HG03175 (cell line): ENCODE results near the gene RFFL.
"Not testable (repeated sequence)": the region's sequence is repeated elsewhere in the genome, so short reads cannot be mapped to it uniquely, and the experiment has no call there.

Source experiments
- ATAC-seq: cut with Tn5 transposase; IDR thresholded peaks from one replicate; pipeline ENCODE4 v1.9.1; 2021; ENCODE audit warnings: mild to moderate bottlenecking, moderate library complexity; ENCODE audit not compliant: unreplicated experiment

RFFL gene

DNA sequence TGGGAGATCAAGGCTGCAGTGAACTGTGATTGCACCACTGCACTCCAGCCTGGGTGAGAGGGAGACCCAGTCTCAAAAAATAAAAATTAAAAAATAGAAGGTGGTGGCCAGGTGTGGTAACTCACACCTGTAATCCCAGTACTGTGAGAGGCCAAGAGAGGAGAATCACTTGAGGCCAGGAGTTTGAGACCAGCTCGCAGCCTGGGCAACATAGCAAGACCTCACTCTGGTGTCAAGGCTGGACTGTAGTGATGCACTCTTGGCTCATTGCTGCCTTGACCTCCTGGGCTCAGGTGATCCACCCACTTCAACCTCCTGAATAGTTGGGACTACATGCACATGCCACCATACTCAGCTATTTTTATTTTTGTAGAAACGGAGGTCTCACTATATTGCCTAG is 13.3 kb downstream of the RFFL start:
- no peak for ATAC-seq

DNA sequence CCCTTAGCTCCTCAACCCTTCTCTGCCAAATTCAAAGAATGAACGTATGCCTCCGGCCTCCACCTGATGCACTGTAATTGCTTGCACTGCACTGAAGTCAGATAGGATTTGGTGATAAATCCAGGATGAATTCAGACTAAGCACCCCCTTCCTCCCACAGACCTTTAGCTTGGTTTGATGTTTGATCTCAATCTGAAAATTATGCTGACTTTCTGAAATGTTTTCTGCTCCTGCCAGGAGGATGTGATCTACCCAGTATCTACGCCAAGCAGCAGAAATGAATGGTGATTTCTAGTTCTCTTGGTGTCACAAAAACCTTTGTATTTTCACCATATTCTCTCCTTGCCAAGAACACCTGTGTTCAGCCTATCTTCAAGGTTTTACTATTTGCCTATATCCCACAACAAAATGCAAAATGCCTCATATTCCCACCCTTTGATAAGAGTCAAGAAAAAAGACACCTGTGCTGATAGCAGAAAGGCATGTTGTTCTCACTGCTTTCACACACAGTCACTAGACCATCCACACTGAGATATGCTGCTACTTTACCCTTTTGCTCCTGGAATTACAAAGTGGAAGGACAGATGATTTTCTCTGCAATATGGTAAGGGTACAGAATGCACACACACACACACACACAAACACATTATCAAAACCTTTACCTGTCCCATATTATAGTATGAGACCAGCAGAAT is 14.7 kb downstream of the RFFL start:
- no peak for ATAC-seq

- ATAC-seq: peak; percentile 66
These were observed 16.7 kb downstream of the RFFL start for GRCh38 chr17:35046740-35047283.

- ATAC-seq: no peak
These were observed 17.3 kb downstream of the RFFL start for GRCh38 chr17:35046245-35046644.

- peak; percentile 38 for ATAC-seq
These were observed 18.0 kb downstream of the RFFL start for GRCh38 chr17:35045458-35045979.

DNA sequence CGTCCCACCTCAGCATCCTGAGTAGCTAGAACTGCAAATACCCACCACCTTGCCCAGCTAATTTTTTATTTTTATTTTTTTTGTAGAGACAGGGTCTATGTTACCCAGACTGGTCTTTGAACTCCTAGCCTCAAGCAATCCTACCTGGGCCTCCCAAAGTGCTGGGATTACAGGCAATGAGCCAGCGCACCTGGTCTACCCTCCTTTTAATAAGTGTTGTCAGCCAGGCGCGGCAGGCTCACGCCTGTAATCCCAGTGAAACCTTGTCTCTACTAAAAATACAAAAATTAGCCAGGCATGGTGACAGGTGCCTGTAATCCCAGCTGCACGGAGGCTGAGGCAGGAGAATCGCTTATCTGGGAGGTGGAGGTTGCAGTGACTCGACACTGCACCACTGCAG is 19.3 kb downstream of the RFFL start:
- ATAC-seq: no peak

GRCh38 chr17:35041390-35041789 is 22.1 kb downstream of the RFFL start:
- ATAC-seq: peak; percentile 81

- no peak for ATAC-seq
These were observed 25.1 kb downstream of the RFFL start for GRCh38 chr17:35038453-35038852.

DNA sequence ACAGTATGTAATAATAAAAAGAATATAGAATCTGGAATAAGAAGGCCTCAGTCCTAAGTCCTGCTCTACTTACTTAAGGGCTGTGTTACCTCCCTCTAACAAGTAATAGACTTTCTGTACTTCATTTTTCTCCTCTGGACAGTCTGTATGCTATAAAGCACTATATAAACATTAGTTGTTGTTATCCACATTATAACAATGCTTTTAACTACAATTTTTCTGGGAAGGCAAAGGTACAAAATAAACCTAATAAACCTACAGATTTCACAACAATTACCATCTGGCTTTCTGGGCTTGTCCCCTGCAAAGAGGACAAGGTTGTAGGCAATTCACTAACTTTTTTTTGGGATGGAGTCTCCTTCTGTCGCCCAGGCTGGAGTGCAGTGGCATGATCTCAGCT is 32.7 kb downstream of the RFFL start:
- no peak for ATAC-seq

DNA sequence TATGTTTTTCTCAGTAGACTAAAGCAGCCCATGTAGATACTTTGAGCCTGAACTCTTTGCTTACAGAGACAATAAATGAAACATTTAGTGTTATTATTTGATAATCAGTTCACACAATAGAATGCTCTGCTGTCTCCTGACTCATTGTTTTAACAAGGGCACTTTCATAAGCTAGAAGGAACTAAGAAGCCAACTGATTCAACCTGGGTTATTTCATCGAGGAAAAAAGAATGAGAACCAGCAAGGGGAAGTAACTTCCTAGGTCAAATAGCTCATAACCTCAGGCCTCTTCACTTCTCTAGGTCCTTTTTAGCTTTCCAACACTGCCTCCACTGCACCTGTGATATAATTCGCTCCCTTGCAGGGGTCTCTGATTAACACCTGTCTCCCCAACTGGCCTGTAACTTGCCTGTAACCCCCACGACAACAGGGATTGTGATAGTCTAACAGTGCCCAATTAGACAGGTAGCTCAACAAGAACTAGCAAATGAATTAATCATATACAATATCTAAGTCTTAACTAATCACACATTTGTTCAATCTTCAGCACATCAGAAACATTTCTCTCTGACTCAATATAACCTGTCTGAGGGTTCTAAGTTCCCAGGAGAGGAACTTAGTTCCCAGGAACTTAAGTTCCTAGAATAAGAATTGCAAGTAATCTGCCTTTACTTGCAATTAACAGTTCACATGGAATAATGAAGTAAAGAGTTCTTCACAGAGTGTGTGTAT is 34.8 kb downstream of the RFFL start:
- no peak for ATAC-seq

- not testable (repeated sequence) for ATAC-seq
These were observed 35.4 kb downstream of the RFFL start for GRCh38 chr17:35028097-35028496.

GRCh38 chr17:35025541-35025940 is 38.0 kb downstream of the RFFL start:
- ATAC-seq: no peak

- no peak for ATAC-seq
These were observed 40.0 kb downstream of the RFFL start for GRCh38 chr17:35023538-35023937.

DNA sequence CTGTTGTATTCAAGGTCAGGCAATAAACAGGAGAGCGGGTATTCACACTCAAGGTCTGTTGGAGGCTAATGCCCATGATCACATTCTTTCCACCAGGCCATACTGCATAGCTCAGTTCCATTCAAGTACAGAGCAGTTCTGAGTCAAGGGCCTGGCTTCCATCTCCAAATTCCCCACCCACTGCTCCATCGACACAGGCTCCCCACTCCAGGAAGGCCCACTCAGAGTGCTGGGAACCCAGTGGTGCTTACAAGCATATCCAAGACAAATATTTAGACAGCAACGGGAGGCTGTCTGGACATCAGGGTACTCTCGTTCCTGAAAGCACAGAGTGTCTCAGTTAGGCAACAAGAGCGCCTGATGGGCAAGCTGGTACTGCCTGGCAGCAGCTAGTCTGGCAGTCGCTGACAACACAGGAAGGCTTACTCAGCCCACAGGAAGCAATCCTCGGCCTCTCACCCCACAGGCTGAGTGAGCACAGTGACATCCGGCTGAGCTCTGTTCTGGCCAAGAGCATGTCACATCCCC is 40.9 kb downstream of the RFFL start:
- ATAC-seq: peak; percentile 57

DNA sequence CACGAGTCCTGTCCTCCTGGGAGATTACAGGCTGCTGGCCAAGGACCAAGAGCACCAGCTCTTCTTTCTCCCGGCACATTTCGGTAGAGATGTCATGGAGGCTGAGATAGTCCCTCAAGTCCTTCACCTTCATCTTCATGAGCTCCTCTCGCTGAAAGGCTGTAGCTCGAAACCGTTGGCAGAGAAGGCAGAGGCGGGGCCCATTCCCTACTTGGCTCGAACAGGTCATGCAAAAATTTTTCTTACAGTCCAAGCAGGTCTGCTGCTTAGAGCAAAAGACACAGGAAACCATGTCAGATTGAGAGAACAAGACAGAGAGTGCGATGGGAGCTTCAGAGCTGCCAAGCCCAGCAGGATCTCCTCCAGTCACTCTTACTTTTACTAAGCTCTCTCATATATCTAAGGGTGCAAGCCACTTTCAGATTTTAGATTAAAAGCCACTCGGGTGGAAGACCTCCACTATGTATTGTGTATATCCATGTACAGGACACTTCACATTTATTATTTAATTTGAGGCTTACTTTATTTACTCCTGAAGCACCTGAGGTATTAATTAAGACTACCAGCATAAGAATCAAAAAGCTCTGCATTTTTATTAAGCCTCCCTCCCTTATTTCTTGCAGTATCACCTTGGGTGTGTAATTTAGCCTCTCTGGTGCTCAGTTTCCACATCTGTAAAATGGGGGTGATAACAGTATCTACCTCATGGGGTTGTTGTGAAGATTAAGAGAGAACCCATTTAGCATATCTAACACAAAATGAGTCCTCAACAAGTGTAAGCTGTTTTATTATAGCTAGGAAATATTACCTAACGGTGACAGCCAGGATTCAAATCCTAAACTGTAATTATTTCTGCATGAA is 41.8 kb downstream of the RFFL start:
- no peak for ATAC-seq

DNA sequence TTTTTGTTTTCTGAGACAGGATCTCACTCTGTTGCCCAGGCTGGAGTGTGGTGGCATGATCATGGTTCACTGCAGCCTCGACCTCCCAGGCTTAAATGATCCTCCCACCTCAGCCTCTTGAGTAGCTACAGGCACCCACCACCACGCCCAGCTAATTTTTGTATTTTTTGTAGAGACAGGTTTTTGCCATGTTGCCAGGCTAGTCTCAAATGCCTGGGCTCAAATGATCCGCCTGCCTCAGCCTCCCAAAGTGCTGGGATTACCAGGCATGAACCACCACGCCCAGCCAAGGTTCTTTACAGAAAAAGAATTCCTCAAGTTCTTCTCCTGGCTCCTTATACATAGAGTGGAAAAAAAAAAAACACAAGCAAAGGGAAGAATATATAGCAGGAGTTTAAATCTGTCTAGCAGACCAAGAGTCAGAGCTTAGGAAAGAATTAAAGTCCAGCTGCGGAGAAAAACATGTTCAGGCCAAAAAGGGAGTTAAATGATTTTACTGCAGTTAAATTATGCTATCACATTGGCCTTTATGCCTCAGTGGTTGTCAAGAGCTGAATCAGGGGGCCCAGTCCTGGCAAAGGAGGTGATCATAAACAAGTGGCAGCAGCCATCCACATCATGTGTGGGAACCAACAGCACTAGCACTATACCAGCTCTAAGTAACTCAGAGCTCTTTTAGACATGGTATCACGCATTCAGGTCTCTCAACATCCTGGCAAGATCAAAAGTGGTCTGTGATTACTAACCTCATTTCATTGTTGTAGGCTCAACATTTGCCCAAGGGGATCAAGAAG is 43.9 kb downstream of the RFFL start:
- no peak for ATAC-seq

DNA sequence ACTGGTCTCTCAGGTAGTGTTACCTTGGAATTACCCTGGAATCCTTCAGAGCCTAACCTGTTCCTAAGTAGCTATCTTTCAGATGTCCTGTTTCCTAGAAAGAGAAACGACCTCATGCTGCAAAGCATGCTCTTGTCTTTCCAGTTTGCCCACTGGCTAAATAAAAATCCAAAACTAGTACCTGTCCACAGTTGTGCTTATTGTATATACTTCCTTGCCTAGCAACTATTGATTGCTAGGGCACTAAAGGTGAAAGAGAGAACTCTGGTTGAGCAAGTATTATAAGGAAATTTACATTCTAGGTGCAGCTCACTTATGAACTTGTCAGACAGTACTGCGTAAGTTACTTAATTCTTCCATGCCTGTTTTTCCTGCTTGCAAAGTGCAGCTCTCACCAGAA is 44.7 kb downstream of the RFFL start:
- no peak for ATAC-seq

GRCh38 chr17:35017021-35017420 is 46.5 kb downstream of the RFFL start:
- no peak for ATAC-seq

GRCh38 chr17:35016369-35016768 is 47.1 kb downstream of the RFFL start:
- ATAC-seq: no peak

DNA sequence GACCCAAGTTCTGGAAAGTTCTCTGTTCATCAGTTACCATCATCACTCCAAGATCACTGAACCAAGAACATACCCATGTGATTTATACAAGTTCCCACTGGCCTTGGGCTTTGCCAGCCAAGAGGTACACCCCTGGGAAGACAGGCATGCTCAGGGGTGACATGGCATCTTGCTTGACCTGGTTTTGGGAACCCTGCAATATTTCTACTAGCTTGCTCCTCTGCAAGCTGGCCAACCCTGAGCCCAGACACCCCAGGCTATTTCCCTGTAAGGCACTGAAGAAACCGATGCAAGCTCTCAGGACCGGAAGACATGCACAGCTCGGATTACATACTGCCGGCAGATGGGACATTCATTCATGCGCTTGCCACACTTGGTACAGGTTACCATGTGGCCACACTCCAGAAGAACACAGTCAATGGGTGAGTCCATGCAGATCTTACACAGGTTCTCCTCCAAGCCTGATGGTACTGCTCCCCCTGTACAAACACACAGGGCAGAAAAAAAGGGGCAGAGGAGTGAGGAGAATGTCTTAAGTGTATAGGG is 51.8 kb downstream of the RFFL start:
- no peak for ATAC-seq
